ENCODE measurements around the gene DOHH. TPM values are rescaled to one million over a fixed set of nuclear protein-coding genes. Genes with fewer than 3 reads are reported as not detected.

The DOHH gene
- polyA plus RNA-seq, 2 donors: 14.9 to 16.7 TPM

Other genes with a start within 250 kb of the DOHH start
- 10 to 100 TPM; 15.4 to 48.1 TPM for gene NFIC, start 134.1 kb downstream of the DOHH start, polyA plus RNA-seq
- gene SMIM24, start 20.1 kb downstream of the DOHH start, polyA plus RNA-seq: under 1 TPM; 0.02 to 0.29 TPM
- gene SMIM44, start 17.2 kb downstream of the DOHH start, polyA plus RNA-seq: not detected
- gene FZR1, start 5.6 kb upstream of the DOHH start, polyA plus RNA-seq: 10 to 100 TPM; 23.0 to 28.0 TPM
- under 1 TPM; 0.08 to 0.41 TPM for gene TEKTIP1, start 38.5 kb upstream of the DOHH start, polyA plus RNA-seq
- 10 to 100 TPM; 26.8 to 27.5 TPM for gene MFSD12, start 56.9 kb upstream of the DOHH start, polyA plus RNA-seq
- gene HMG20B, start 72.3 kb upstream of the DOHH start, polyA plus RNA-seq: 10 to 100 TPM; 62.1 to 68.4 TPM
- gene GIPC3, start 84.8 kb upstream of the DOHH start, polyA plus RNA-seq: under 1 TPM; 0.53 to 0.57 TPM
- under 1 TPM; 0.59 to 0.64 TPM for gene TBXA2R, start 106.2 kb upstream of the DOHH start, polyA plus RNA-seq
- gene CACTIN, start 126.1 kb upstream of the DOHH start, polyA plus RNA-seq: 10 to 100 TPM; 12.4 to 19.3 TPM
- 10 to 100 TPM; 10.4 to 18.1 TPM for gene PIP5K1C, start 199.8 kb upstream of the DOHH start, polyA plus RNA-seq
- gene TJP3, start 207.7 kb upstream of the DOHH start, polyA plus RNA-seq: 100 to 1,000 TPM in 1 of 2 donors, 10 to 100 TPM in 1; 44.5 to 118 TPM

Measured in esophagus (tissue), 2 donors.